ENCODE measurements around the gene RIC3. TPM values are rescaled to one million over a fixed set of nuclear protein-coding genes. Genes with fewer than 3 reads are reported as not detected.

The RIC3 gene
- total and polyA plus RNA-seq, 7 donors: 0.23 to 34.9 (median 14.7) TPM; not detected in 1

GRCh38 chr11:8097468-8097867, 71.4 kb downstream of the RIC3 start:
- intact Hi-C loops (cut with DNase I): no loop called here

GRCh38 chr11:8097062-8097461, 71.8 kb downstream of the RIC3 start:
- H3K4me3 ChIP-seq: no peak overlapping the region
- intact Hi-C loops (cut with DNase I): no loop called here
- TF ChIP-seq, protein P1, sequence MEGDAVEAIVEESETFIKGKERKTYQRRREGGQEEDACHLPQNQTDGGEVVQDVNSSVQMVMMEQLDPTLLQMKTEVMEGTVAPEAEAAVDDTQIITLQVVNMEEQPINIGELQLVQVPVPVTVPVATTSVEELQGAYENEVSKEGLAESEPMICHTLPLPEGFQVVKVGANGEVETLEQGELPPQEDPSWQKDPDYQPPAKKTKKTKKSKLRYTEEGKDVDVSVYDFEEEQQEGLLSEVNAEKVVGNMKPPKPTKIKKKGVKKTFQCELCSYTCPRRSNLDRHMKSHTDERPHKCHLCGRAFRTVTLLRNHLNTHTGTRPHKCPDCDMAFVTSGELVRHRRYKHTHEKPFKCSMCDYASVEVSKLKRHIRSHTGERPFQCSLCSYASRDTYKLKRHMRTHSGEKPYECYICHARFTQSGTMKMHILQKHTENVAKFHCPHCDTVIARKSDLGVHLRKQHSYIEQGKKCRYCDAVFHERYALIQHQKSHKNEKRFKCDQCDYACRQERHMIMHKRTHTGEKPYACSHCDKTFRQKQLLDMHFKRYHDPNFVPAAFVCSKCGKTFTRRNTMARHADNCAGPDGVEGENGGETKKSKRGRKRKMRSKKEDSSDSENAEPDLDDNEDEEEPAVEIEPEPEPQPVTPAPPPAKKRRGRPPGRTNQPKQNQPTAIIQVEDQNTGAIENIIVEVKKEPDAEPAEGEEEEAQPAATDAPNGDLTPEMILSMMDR (IDR thresholded peaks at IDR 0.05): no peak
- TF ChIP-seq POLR2A (IDR thresholded peaks at IDR 0.05) (no peak), POLR2AphosphoS5 (IDR thresholded peaks at IDR 0.05) (no peak), EP300 (IDR thresholded peaks at IDR 0.05) (no peak)
- peak; percentile 39 for DNase-seq
- no peaks in the 10 kb centered on the region for H3K27me3 ChIP-seq
- peaks cover 4 to 61% (median 11%) of the 10 kb centered on the region in 4 donors for H3K36me3 ChIP-seq
- H3K9me3 ChIP-seq: no peaks in the 10 kb centered on the region
- peaks cover 0 to 10% (median 6%) of the 10 kb centered on the region in 4 donors for H3K4me1 ChIP-seq
- H3K27ac ChIP-seq: no peak overlapping the region
- 92 to 94% methylated on average over 8 of the region's 8 CpGs for WGBS, 2 donors

More at GRCh38 chr11:8097468-8097867, 71.4 kb downstream of the RIC3 start:
- Histone ChIP-seq H3K27ac (no peak overlapping the region), H3K27me3 (no peaks in the 10 kb centered on the region), H3K4me1 (peaks cover 0 to 8% (median 4%) of the 10 kb centered on the region in 4 donors), H3K9me3 (no peaks in the 10 kb centered on the region), H3K4me3 (no peak overlapping the region), H3K36me3 (peaks cover 4 to 65% (median 13%) of the 10 kb centered on the region in 4 donors)
- 92 to 95% methylated on average over 9 of the region's 9 CpGs for WGBS, 2 donors
- TF ChIP-seq POLR2AphosphoS5 (IDR thresholded peaks at IDR 0.05) (no peak), POLR2A (IDR thresholded peaks at IDR 0.05) (no peak), EP300 (IDR thresholded peaks at IDR 0.05) (no peak)
- TF ChIP-seq, protein P1 (IDR thresholded peaks at IDR 0.05): no peak
- no peak for DNase-seq

- intact Hi-C loops (cut with DNase I): no loop called here
Observed at GRCh38 chr11:8096575-8096974, 72.2 kb downstream of the RIC3 start.

GRCh38 chr11:8095806-8096522, 72.9 kb downstream of the RIC3 start:
- WGBS, 2 donors: 83 to 86% methylated on average over 5 of the region's 5 CpGs
- H3K4me1 ChIP-seq: peaks cover 0 to 10% (median 6%) of the 10 kb centered on the region in 4 donors
- H3K4me3 ChIP-seq: no peak overlapping the region
- no peak overlapping the region for H3K27ac ChIP-seq
- DNase-seq: peak; percentile 39
- no peak for TF ChIP-seq POLR2AphosphoS5 (IDR thresholded peaks at IDR 0.05)
- no peaks in the 10 kb centered on the region for H3K9me3 ChIP-seq
- no peaks in the 10 kb centered on the region for H3K27me3 ChIP-seq
- peaks cover 4 to 50% (median 6%) of the 10 kb centered on the region in 4 donors for H3K36me3 ChIP-seq
- intact Hi-C loops (cut with DNase I): no loop called here

More at GRCh38 chr11:8096575-8096974, 72.2 kb downstream of the RIC3 start:
- Histone ChIP-seq H3K27ac (no peak overlapping the region), H3K36me3 (peaks cover 4 to 56% (median 9%) of the 10 kb centered on the region in 4 donors), H3K4me3 (no peak overlapping the region), H3K27me3 (no peaks in the 10 kb centered on the region), H3K4me1 (peaks cover 0 to 10% (median 6%) of the 10 kb centered on the region in 4 donors), H3K9me3 (no peaks in the 10 kb centered on the region)
- DNase-seq: peak; percentile 24
- 74 to 76% methylated on average over 6 of the region's 6 CpGs for WGBS, 2 donors
- TF ChIP-seq POLR2A (IDR thresholded peaks at IDR 0.05): no peak

- peaks cover 4 to 44% (median 6%) of the 10 kb centered on the region in 4 donors for H3K36me3 ChIP-seq
- peaks cover 0 to 10% (median 6%) of the 10 kb centered on the region in 4 donors for H3K4me1 ChIP-seq
- H3K9me3 ChIP-seq: no peaks in the 10 kb centered on the region
- WGBS, 2 donors: 66 to 78% methylated on average over 12 of the region's 12 CpGs
- H3K4me3 ChIP-seq: no peak overlapping the region
- no peaks in the 10 kb centered on the region for H3K27me3 ChIP-seq
- intact Hi-C loops (cut with DNase I): no loop called here
- H3K27ac ChIP-seq: no peak overlapping the region
- TF ChIP-seq POLR2AphosphoS5 (IDR thresholded peaks at IDR 0.05) (no peak), EP300 (IDR thresholded peaks at IDR 0.05) (no peak), POLR2A (IDR thresholded peaks at IDR 0.05) (no peak)
- TF ChIP-seq, protein P1 (IDR thresholded peaks at IDR 0.05): no peak
- peak; percentile 58 for DNase-seq
Observed at GRCh38 chr11:8095371-8095770, 73.5 kb downstream of the RIC3 start.
